DMS53 treated with DMSO at 0.1 percent for 48 hours (cell line): ENCODE data around the gene CTDSP1.
A peak's percentile ranks its signal among the peaks of the same experiment; 100 is the strongest.

Source experiments
- DNase-seq: peaks from one replicate; lab custom pipeline; 2025; ENCODE audit not compliant: unreplicated experiment; lab: John Stamatoyannopoulos, UW

Gene CTDSP1

GRCh38 chr2:218382785-218383184 lies 16.9 kb upstream of the CTDSP1 start:
- no peak for DNase-seq

- no peak for DNase-seq
Observed at GRCh38 chr2:218383892-218384519, 15.7 kb upstream of the CTDSP1 start.

- DNase-seq: no peak
Observed at GRCh38 chr2:218384975-218385374, 14.7 kb upstream of the CTDSP1 start.

- no peak for DNase-seq
Observed at GRCh38 chr2:218386505-218387368, 12.9 kb upstream of the CTDSP1 start.

- DNase-seq: peak; percentile 87
Observed at GRCh38 chr2:218387369-218388194, 12.1 kb upstream of the CTDSP1 start.

GRCh38 chr2:218389333-218390150 lies 10.1 kb upstream of the CTDSP1 start:
- no peak for DNase-seq

GRCh38 chr2:218391202-218391601 lies 8.5 kb upstream of the CTDSP1 start:
- no peak for DNase-seq

GRCh38 chr2:218392459-218392858 lies 7.2 kb upstream of the CTDSP1 start:
- no peak for DNase-seq

GRCh38 chr2:218392891-218393462 lies 6.7 kb upstream of the CTDSP1 start:
- no peak for DNase-seq

GRCh38 chr2:218393750-218394290 lies 5.8 kb upstream of the CTDSP1 start:
- DNase-seq: no peak

GRCh38 chr2:218394298-218395089 lies 5.2 kb upstream of the CTDSP1 start:
- no peak for DNase-seq

GRCh38 chr2:218395090-218395444 lies 4.6 kb upstream of the CTDSP1 start:
- no peak for DNase-seq

GRCh38 chr2:218395456-218395825 lies 4.2 kb upstream of the CTDSP1 start:
- DNase-seq: no peak

- DNase-seq: peak; percentile 76
Observed at GRCh38 chr2:218395826-218396687, 3.6 kb upstream of the CTDSP1 start.

GRCh38 chr2:218396688-218397462 lies 2.8 kb upstream of the CTDSP1 start:
- peak; percentile 64 for DNase-seq

GRCh38 chr2:218397463-218397819 lies 2.2 kb upstream of the CTDSP1 start:
- DNase-seq: no peak

GRCh38 chr2:218397820-218398436 lies 1.7 kb upstream of the CTDSP1 start:
- DNase-seq: peak; percentile 51
